Measurements from ENCODE around the gene CFI. TPM values are rescaled to one million over a fixed set of nuclear protein-coding genes. Genes with fewer than 3 reads are reported as not detected.

CFI gene
- total and polyA plus RNA-seq, 2 of the 4 experiments (the other 2 are of a cell fraction) = 0.12 to 0.18 TPM

GRCh38 chr4:109719604-109720003 is 82.2 kb downstream of the CFI start:
- no peak overlapping the region for H2BK5ac ChIP-seq (ENCODE audit: low read depth, low read length, poor library complexity, severe bottlenecking)
- H2BK15ac ChIP-seq (ENCODE audit: low read depth, low read length) = no peak overlapping the region
- H4K91ac ChIP-seq (ENCODE audit: insufficient read depth, low read depth, low read length) = no peak overlapping the region
- no peaks in the 10 kb centered on the region for H3K9me1 ChIP-seq (ENCODE audit: insufficient read depth, low read length)
- DNase-seq = no peak
- H2BK20ac ChIP-seq (ENCODE audit: low read depth, low read length) = no peak overlapping the region
- H4K20me1 ChIP-seq (ENCODE audit: insufficient read depth, low read length) = no peaks in the 10 kb centered on the region
- no peak overlapping the region for H3K18ac ChIP-seq (ENCODE audit: low read depth, low read length)
- no peak overlapping the region for H3K4ac ChIP-seq (ENCODE audit: low read depth, low read length)
- intact Hi-C loops (cut with micrococcal nuclease) = no loop called here
- H3K14ac ChIP-seq (replicated peaks; ENCODE audit: low read depth, low read length) = no peak overlapping the region
- no peak overlapping the region for H2AK9ac ChIP-seq (replicated peaks; ENCODE audit: low read depth, low read length, poor library complexity)
- no peak overlapping the region for H3K56ac ChIP-seq (ENCODE audit: extremely low read depth, insufficient read depth, low read length)
- dilution Hi-C loops (cut with HindIII; ENCODE audit: low sequenced_read_pairs, unreplicated experiment) = no loop called here
- TF ChIP-seq MAFK (IDR thresholded peaks at IDR 0.05; ENCODE audit: low read depth, low read length) (peak; percentile 66), POLR2A (IDR thresholded peaks at IDR 0.05; ENCODE audit: low read depth, low read length) (no peak), CEBPB (IDR thresholded peaks at IDR 0.05; ENCODE audit: low read depth, low read length) (no peak)
- H3K27ac ChIP-seq (ENCODE audit: insufficient read depth, low read length) = no peak overlapping the region
- H3K9ac ChIP-seq (ENCODE audit: low read depth, low read length) = no peak overlapping the region
- CTCF ChIA-PET = no interaction called here
- ATAC-seq (ENCODE audit: low read depth) = no peak
- POLR2A ChIA-PET (ENCODE audit: unreplicated experiment) = no interaction called here
- H2AFZ ChIP-seq (replicated peaks; ENCODE audit: low read length, poor library complexity) = no peak overlapping the region
- WGBS, 2 experiments (ENCODE audit: extremely low coverage in 2 of 2, insufficient read length in 1 of 2) = no CpG with 5 or more reads among the region's 4 CpGs
- no peak overlapping the region for H4K8ac ChIP-seq (ENCODE audit: low read depth in 2 of 2, low read length in 2 of 2)
- no peaks in the 10 kb centered on the region for H3K36me3 ChIP-seq (ENCODE audit: control insufficient read depth, insufficient read depth, low read length)
- peaks cover 2% of the 10 kb centered on the region; the same call in 1 of the 2 replicates for H3K9me3 ChIP-seq (ENCODE audit: control insufficient read depth, insufficient read depth, low read length)
- no peak overlapping the region for H3K23ac ChIP-seq (ENCODE audit: low read depth, low read length)
- H3K4me3 ChIP-seq (ENCODE audit: insufficient read depth, low read depth, low read length) = no peak overlapping the region
- H2BK120ac ChIP-seq (ENCODE audit: low read depth, low read length) = no peak overlapping the region
- H3K4me1 ChIP-seq (ENCODE audit: control insufficient read depth, insufficient read depth, low read length) = 0 out of 2 replicates have a peak, but pooled peaks cover 3% of the 10 kb centered on the region
- no TSS peak for BruUV-seq (replicated peaks)
- no peak overlapping the region for H2AK5ac ChIP-seq (ENCODE audit: low read depth, low read length)
- H4K5ac ChIP-seq (ENCODE audit: low read depth, low read length) = no peak overlapping the region
- H3K4me2 ChIP-seq (ENCODE audit: low read depth, low read length) = no peak overlapping the region
- in situ Hi-C loops (cut with MboI; ENCODE audit: low sequenced_read_pairs) = loop anchor here (10.0 kb wide), 1 partner anchor 285 kb away; the partner anchor contains the start of gene SEC24B
- H3K79me1 ChIP-seq (ENCODE audit: low read depth in 1 of 2, low read length in 2 of 2) = peaks cover 14 to 16% of the 10 kb centered on the region in 2 experiments
- H3K27me3 ChIP-seq (ENCODE audit: control insufficient read depth, insufficient read depth, low read length) = no peaks in the 10 kb centered on the region
